SK-N-SH (cell line): ENCODE results near the gene GPR137B.

Source experiments
- EP300 ChIP-seq, 2 experiments: IDR thresholded peaks; 2 replicates each; pipeline versions ENCODE4 v1.4.0 to v1.6.1; 2012; ENCODE audit warnings: borderline replicate concordance in 1 of 2, low read depth in 1 of 2, low read length in 1 of 2
- GABPA ChIP-seq: IDR thresholded peaks from 2 replicates; pipeline ENCODE4 v1.4.0; 2012; ENCODE audit warnings: low read depth, mild to moderate bottlenecking
- JUND ChIP-seq: IDR thresholded peaks from 2 replicates; pipeline ENCODE4 v1.4.0; 2012
- POLR2AphosphoS5 ChIP-seq: IDR thresholded peaks from 2 replicates; pipeline ENCODE4 v1.6.1; 2012; ENCODE audit warnings: low read depth, low read length
- RFX5 ChIP-seq: IDR thresholded peaks from 2 replicates; pipeline ENCODE4 v1.6.1; 2012; ENCODE audit warnings: mild to moderate bottlenecking, improper control_type of control experiment, low read length
- SIN3A ChIP-seq: IDR thresholded peaks from 2 replicates; pipeline ENCODE4 v1.6.1; 2012; ENCODE audit warnings: low read depth, mild to moderate bottlenecking, low read length, moderate library complexity, borderline replicate concordance
- SMC3 ChIP-seq: IDR thresholded peaks from 2 replicates; pipeline ENCODE4 v1.6.1; 2012; ENCODE audit warnings: low read depth, low read length, improper control_type of control experiment
- TF ChIP-seq, protein P1 (sequence below): fragments of 200-600 bp; sonication (generic); IDR thresholded peaks from 2 replicates; pipeline ENCODE4 v1.6.1; 2017; ENCODE audit warnings: antibody characterized with exemption, mild to moderate bottlenecking, moderate library complexity
- TF ChIP-seq, protein P2 (sequence below): IDR thresholded peaks from 2 replicates; pipeline ENCODE4 v1.4.0; 2012; ENCODE audit warnings: low read depth

DNA sequence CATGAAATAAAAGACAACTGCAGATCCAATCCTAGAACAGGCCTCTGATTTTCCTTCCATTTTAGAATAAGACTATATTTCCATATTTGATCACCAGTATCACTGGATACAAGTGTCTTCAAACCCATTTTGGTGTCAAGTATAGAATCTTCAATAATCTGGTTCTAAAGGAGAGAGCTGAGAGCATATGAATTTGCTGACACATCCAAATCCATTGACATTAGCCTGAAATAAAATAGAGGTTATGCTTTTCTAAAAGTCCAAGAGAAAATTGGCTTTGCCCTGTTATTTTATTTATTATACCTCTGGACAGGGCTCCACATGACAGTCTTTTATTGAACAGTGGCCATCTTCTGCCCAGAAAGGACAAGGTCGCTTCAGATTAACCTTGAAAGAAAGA, 110.8 kb downstream of the GPR137B start:
- TF ChIP-seq GABPA (no peak), JUND (no peak), SIN3A (no peak), EP300 (IDR thresholded peaks at IDR 0.05; ENCODE audit: borderline replicate concordance in 1 of 2, low read depth in 1 of 2, low read length in 1 of 2) (no peak), POLR2AphosphoS5 (no peak), RFX5 (no peak), SMC3 (no peak)
- TF ChIP-seq, protein P1, sequence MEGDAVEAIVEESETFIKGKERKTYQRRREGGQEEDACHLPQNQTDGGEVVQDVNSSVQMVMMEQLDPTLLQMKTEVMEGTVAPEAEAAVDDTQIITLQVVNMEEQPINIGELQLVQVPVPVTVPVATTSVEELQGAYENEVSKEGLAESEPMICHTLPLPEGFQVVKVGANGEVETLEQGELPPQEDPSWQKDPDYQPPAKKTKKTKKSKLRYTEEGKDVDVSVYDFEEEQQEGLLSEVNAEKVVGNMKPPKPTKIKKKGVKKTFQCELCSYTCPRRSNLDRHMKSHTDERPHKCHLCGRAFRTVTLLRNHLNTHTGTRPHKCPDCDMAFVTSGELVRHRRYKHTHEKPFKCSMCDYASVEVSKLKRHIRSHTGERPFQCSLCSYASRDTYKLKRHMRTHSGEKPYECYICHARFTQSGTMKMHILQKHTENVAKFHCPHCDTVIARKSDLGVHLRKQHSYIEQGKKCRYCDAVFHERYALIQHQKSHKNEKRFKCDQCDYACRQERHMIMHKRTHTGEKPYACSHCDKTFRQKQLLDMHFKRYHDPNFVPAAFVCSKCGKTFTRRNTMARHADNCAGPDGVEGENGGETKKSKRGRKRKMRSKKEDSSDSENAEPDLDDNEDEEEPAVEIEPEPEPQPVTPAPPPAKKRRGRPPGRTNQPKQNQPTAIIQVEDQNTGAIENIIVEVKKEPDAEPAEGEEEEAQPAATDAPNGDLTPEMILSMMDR: no peak
- TF ChIP-seq, protein P2, sequence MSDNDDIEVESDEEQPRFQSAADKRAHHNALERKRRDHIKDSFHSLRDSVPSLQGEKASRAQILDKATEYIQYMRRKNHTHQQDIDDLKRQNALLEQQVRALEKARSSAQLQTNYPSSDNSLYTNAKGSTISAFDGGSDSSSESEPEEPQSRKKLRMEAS: no peak
